ENCODE measurements around the gene FCHSD2. TPM values are rescaled to one million over a fixed set of nuclear protein-coding genes. Genes with fewer than 3 reads are reported as not detected.

The FCHSD2 gene
- total RNA-seq, 2 donors from 2014 or later: 14.0 to 17.6 TPM

- Histone ChIP-seq H3K4me3 (ENCODE audit: low read length) (no peak overlapping the region), H3K36me3 (ENCODE audit: control insufficient read depth, insufficient read depth, low read length) (peaks cover 5% of the 10 kb centered on the region), H3K27ac (ENCODE audit: low read depth, low read length) (no peak overlapping the region), H3K9ac (ENCODE audit: extremely low read depth, low read length, poor library complexity, severe bottlenecking) (no peak overlapping the region), H3K4me1 (ENCODE audit: control insufficient read depth, insufficient read depth, low read length) (no peaks in the 10 kb centered on the region), H3K9me3 (ENCODE audit: control insufficient read depth, low read length) (peaks cover 17% of the 10 kb centered on the region), H3K27me3 (ENCODE audit: control insufficient read depth, insufficient read depth, low read length, poor library complexity, severe bottlenecking) (no peaks in the 10 kb centered on the region)
- 96% methylated on average over 9 of the region's 9 CpGs for WGBS, 2 experiments (ENCODE audit: insufficient coverage in 1 of 2, insufficient read length in 1 of 2)
- H3K9me3 Mint-ChIP-seq: peaks cover 14% of the 10 kb centered on the region
- H3K4me1 Mint-ChIP-seq: no peaks in the 10 kb centered on the region
- peaks cover 9% of the 10 kb centered on the region for H3K36me3 Mint-ChIP-seq (ENCODE audit: low read depth)
- TF ChIP-seq CTCF (conservative IDR thresholded peaks at IDR 0.05): no peak
- no peaks in the 10 kb centered on the region for H3K27me3 Mint-ChIP-seq (ENCODE audit: insufficient read depth)
- DNase-seq: no peak
- no peak overlapping the region for H3K27ac Mint-ChIP-seq
- no peak overlapping the region for H3K4me3 Mint-ChIP-seq
Observed at GRCh38 chr11:73078631-73079030, 63.5 kb downstream of the FCHSD2 start.

GRCh38 chr11:73077454-73077853, 64.7 kb downstream of the FCHSD2 start:
- H3K4me1 ChIP-seq (ENCODE audit: control insufficient read depth, insufficient read depth, low read length): no peaks in the 10 kb centered on the region

GRCh38 chr11:73074319-73074718, 67.8 kb downstream of the FCHSD2 start:
- Histone ChIP-seq H3K4me3 (ENCODE audit: low read length) (no peak overlapping the region), H3K4me1 (ENCODE audit: control insufficient read depth, insufficient read depth, low read length) (no peaks in the 10 kb centered on the region), H3K9ac (ENCODE audit: extremely low read depth, low read length, poor library complexity, severe bottlenecking) (no peak overlapping the region), H3K36me3 (ENCODE audit: control insufficient read depth, insufficient read depth, low read length) (peaks cover 5% of the 10 kb centered on the region), H3K27ac (ENCODE audit: low read depth, low read length) (no peak overlapping the region), H3K27me3 (ENCODE audit: control insufficient read depth, insufficient read depth, low read length, poor library complexity, severe bottlenecking) (no peaks in the 10 kb centered on the region), H3K9me3 (ENCODE audit: control insufficient read depth, low read length) (peaks cover 17% of the 10 kb centered on the region)
- Mint-ChIP-seq H3K36me3 (ENCODE audit: low read depth) (peaks cover 7% of the 10 kb centered on the region), H3K4me1 (peaks cover 5% of the 10 kb centered on the region), H3K27me3 (ENCODE audit: insufficient read depth) (no peaks in the 10 kb centered on the region), H3K27ac (no peak overlapping the region), H3K9me3 (peaks cover 14% of the 10 kb centered on the region), H3K4me3 (no peak overlapping the region)
- no peak for TF ChIP-seq CTCF (conservative IDR thresholded peaks at IDR 0.05)
- DNase-seq: no peak
- 80 to 100% methylated on average over 1 of the region's 1 CpG for WGBS, 2 experiments (ENCODE audit: insufficient coverage in 1 of 2, insufficient read length in 1 of 2)

More at GRCh38 chr11:73077454-73077853, 64.7 kb downstream of the FCHSD2 start:
- H3K4me1 Mint-ChIP-seq: peaks cover 5% of the 10 kb centered on the region
- TF ChIP-seq CTCF (conservative IDR thresholded peaks at IDR 0.05): no peak
- DNase-seq: no peak
- no peak overlapping the region for H3K27ac Mint-ChIP-seq
- H3K4me3 ChIP-seq (ENCODE audit: low read length): no peak overlapping the region
- H3K36me3 ChIP-seq (ENCODE audit: control insufficient read depth, insufficient read depth, low read length): peaks cover 5% of the 10 kb centered on the region
- H3K9ac ChIP-seq (ENCODE audit: extremely low read depth, low read length, poor library complexity, severe bottlenecking): no peak overlapping the region
- H3K27ac ChIP-seq (ENCODE audit: low read depth, low read length): no peak overlapping the region
- H3K36me3 Mint-ChIP-seq (ENCODE audit: low read depth): peaks cover 9% of the 10 kb centered on the region
- no peaks in the 10 kb centered on the region for H3K27me3 ChIP-seq (ENCODE audit: control insufficient read depth, insufficient read depth, low read length, poor library complexity, severe bottlenecking)
- H3K9me3 Mint-ChIP-seq: peaks cover 14% of the 10 kb centered on the region
- no peaks in the 10 kb centered on the region for H3K27me3 Mint-ChIP-seq (ENCODE audit: insufficient read depth)
- H3K4me3 Mint-ChIP-seq: no peak overlapping the region
- peaks cover 17% of the 10 kb centered on the region for H3K9me3 ChIP-seq (ENCODE audit: control insufficient read depth, low read length)
